HepG2 (cell line): Measurements from ENCODE around the gene PCIF1.

Source experiments
- EZH2 ChIP-seq: conservative IDR thresholded peaks from 2 replicates; pipeline ENCODE4 v1.6.1; 2012; ENCODE audit warnings: mild to moderate bottlenecking, low read depth, low read length, moderate library complexity
- POLR2A ChIP-seq, 2 experiments: IDR thresholded peaks; 2 replicates each; pipeline ENCODE4 v1.6.1; 2011; ENCODE audit warnings: low read depth in 2 of 2, low read length in 2 of 2, mild to moderate bottlenecking in 1 of 2, moderate library complexity in 1 of 2; ENCODE audit not compliant: insufficient read depth in 1 of 2
- ZFP90 ChIP-seq: sonication (generic); formaldehyde crosslinking; IDR thresholded peaks from 2 replicates; pipeline ENCODE4 v1.8.0; 2022; ENCODE audit warnings: missing genetic modification reagents, mild to moderate bottlenecking, inconsistent platforms, borderline replicate concordance
- ZNF274 ChIP-seq: sonication (generic); formaldehyde crosslinking; IDR thresholded peaks from 2 replicates; pipeline ENCODE4 v1.5.1; 2020; ENCODE audit warnings: mild to moderate bottlenecking, missing genetic modification reagents
- ZNF709 ChIP-seq: sonication (generic); formaldehyde crosslinking; IDR thresholded peaks from 2 replicates; pipeline ENCODE4 v1.5.0; 2020; ENCODE audit warnings: mild to moderate bottlenecking, missing genetic modification reagents
- TF ChIP-seq, protein P1 (sequence below): sonication (generic); formaldehyde crosslinking; IDR thresholded peaks from 2 replicates; pipeline ENCODE4 v1.5.0; 2020; ENCODE audit warnings: mild to moderate bottlenecking, missing genetic modification reagents, moderate library complexity
- TF ChIP-seq, protein P2 (sequence below): sonication (generic); formaldehyde crosslinking; IDR thresholded peaks from 2 replicates; pipeline ENCODE4 v1.8.1; 2023; ENCODE audit warnings: mild to moderate bottlenecking, missing genetic modification reagents, borderline replicate concordance

DNA sequence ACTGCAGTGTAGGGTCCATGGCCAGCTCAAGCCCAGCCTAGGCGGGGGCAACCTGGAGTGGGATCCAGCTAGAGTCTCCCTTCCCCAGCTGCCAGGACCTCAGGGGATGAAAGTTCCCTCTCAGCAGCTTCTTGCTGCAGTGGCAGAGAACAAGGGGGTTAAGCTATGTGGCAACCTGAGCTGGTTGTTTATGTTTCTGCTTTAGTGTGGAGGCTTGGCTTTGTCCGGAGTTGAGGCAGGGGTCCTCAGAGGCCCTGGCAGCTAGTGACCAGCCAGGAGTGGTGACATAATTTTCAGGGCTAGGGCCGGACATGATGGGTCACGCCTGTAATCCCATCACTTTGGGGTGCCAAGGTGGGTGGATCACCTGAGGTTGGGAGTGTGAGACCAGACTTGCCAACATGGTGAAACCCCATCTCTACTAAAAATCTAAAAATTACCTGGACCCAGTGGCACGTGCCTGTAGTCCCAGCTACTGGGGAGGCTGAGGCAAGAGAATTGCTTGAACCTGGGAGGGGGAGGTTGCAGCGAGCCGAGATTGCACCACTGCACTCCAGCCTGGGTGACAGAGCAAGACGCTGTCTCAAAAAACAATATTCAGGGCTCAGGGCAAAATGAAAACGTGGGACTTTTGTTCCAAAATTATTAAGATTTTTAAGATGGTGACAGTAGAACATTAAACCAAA, 8.5 kb upstream of the PCIF1 start:
- TF ChIP-seq POLR2A (IDR thresholded peaks at IDR 0.05; ENCODE audit: insufficient read depth in 1 of 2, low read depth in 2 of 2, low read length in 2 of 2) (0 out of 4 replicates have a peak, but pooled peaks of 1 of the 2 experiments have one; percentile 6), ZNF709 (CRISPR knock-in tag) (0 out of 2 replicates have a peak, but pooled peaks have one; percentile 23), ZNF274 (CRISPR knock-in tag) (no peak), EZH2 (no peak), ZFP90 (CRISPR knock-in tag) (0 out of 2 replicates have a peak, but pooled peaks have one; percentile 35)
- TF ChIP-seq, protein P1, sequence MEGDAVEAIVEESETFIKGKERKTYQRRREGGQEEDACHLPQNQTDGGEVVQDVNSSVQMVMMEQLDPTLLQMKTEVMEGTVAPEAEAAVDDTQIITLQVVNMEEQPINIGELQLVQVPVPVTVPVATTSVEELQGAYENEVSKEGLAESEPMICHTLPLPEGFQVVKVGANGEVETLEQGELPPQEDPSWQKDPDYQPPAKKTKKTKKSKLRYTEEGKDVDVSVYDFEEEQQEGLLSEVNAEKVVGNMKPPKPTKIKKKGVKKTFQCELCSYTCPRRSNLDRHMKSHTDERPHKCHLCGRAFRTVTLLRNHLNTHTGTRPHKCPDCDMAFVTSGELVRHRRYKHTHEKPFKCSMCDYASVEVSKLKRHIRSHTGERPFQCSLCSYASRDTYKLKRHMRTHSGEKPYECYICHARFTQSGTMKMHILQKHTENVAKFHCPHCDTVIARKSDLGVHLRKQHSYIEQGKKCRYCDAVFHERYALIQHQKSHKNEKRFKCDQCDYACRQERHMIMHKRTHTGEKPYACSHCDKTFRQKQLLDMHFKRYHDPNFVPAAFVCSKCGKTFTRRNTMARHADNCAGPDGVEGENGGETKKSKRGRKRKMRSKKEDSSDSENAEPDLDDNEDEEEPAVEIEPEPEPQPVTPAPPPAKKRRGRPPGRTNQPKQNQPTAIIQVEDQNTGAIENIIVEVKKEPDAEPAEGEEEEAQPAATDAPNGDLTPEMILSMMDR (CRISPR knock-in tag) = no peak
- TF ChIP-seq, protein P2, sequence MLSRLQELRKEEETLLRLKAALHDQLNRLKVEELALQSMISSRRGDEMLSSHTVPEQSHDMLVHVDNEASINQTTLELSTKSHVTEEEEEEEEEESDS (CRISPR knock-in tag) = no peak
